Ishikawa (cell line): Measurements from ENCODE around the gene RBCK1.
A peak's percentile ranks its signal among the peaks of the same experiment; 100 is the strongest.

Experiments
- CEBPB ChIP-seq: IDR thresholded peaks from 2 replicates; pipeline ENCODE4 v1.6.1; 2012
- CREB1 ChIP-seq: IDR thresholded peaks from 2 replicates; pipeline ENCODE4 v1.6.1; 2012; ENCODE audit warnings: low read depth
- EGR1 ChIP-seq: IDR thresholded peaks from 2 replicates; pipeline ENCODE4 v1.6.1; 2012
- EP300 ChIP-seq: IDR thresholded peaks from 2 replicates; pipeline ENCODE4 v1.6.1; 2012; ENCODE audit warnings: borderline replicate concordance
- FOXM1 ChIP-seq: IDR thresholded peaks from 2 replicates; pipeline ENCODE4 v1.6.1; 2012; ENCODE audit warnings: low read depth, borderline replicate concordance
- NFIC ChIP-seq: IDR thresholded peaks from 2 replicates; pipeline ENCODE4 v1.6.1; 2012
- RAD21 ChIP-seq: IDR thresholded peaks from 2 replicates; pipeline ENCODE4 v1.6.1; 2012; ENCODE audit warnings: low read depth
- TCF12 ChIP-seq: IDR thresholded peaks from 2 replicates; pipeline ENCODE4 v1.6.1; 2012; ENCODE audit warnings: low read depth
- TEAD4 ChIP-seq: IDR thresholded peaks from 2 replicates; pipeline ENCODE4 v1.6.1; 2012
- YY1 ChIP-seq: IDR thresholded peaks from 2 replicates; pipeline ENCODE4 v1.6.1; 2012; ENCODE audit warnings: low read depth
- ZBTB7A ChIP-seq: IDR thresholded peaks from 2 replicates; pipeline ENCODE4 v1.6.1; 2012; ENCODE audit warnings: low read depth
- TF ChIP-seq, protein P1 (sequence below): IDR thresholded peaks from 2 replicates; pipeline ENCODE4 v1.6.1; 2012
- TF ChIP-seq, protein P2 (sequence below): IDR thresholded peaks from 2 replicates; pipeline ENCODE4 v1.6.1; 2012; ENCODE audit warnings: low read depth, mild to moderate bottlenecking
- TF ChIP-seq, protein P3 (sequence below): IDR thresholded peaks from 2 replicates; pipeline ENCODE4 v1.6.1; 2012

The RBCK1 gene

DNA sequence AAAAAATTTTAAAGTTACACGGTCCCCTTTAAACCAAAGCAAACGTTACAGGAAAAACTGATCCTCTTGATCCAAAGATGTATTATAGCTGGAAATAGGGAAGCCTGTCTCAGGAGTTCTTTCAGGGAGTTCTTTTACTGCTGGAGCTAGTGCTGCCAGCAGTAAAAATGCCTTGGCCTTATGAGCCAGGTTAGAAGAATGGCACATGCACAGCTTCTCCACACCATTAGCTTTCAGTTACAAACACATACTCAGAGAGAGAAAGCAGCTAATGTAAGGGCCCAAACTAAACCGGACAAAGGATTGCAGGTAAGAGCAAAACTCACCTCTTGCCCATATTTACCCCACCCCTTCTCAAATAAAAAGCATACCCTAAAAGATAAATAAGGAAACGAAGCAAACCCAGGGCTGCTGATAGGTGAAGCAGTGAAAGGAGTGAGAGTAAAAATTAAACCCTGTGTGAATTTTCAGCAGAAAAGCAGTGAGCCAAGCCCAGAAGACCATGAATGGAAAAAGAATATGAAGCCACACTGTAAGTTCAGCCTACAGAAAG is 35.2 kb downstream of the RBCK1 start:
- TF ChIP-seq FOXM1: no peak
- no peak for TF ChIP-seq EP300
- no peak for TF ChIP-seq ZBTB7A
- TF ChIP-seq, protein P1, sequence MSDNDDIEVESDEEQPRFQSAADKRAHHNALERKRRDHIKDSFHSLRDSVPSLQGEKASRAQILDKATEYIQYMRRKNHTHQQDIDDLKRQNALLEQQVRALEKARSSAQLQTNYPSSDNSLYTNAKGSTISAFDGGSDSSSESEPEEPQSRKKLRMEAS: no peak
- TF ChIP-seq CEBPB: no peak

DNA sequence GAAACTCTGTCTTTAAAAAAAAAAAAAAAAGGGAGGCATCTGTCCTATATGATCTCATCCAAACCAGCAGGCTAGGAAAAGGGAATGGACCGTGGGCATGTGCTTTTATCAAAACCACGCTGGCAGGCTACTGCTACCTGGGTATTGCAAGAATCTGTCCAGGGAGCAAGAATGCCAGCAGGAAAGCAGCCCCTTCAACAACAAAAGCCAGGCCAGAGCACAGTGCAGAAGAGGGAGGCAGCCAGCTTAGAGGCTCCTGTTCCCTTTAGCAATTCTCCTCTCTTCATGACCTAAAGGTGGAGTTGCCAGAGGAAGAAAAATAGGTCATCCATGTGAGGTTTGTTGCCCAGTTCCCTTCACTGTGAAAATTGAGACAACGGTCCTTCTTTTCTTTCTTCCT is 36.0 kb downstream of the RBCK1 start:
- TF ChIP-seq ZBTB7A (no peak), TEAD4 (no peak), FOXM1 (no peak), CREB1 (no peak), RAD21 (no peak), NFIC (no peak)
- TF ChIP-seq, protein P1: no peak

DNA sequence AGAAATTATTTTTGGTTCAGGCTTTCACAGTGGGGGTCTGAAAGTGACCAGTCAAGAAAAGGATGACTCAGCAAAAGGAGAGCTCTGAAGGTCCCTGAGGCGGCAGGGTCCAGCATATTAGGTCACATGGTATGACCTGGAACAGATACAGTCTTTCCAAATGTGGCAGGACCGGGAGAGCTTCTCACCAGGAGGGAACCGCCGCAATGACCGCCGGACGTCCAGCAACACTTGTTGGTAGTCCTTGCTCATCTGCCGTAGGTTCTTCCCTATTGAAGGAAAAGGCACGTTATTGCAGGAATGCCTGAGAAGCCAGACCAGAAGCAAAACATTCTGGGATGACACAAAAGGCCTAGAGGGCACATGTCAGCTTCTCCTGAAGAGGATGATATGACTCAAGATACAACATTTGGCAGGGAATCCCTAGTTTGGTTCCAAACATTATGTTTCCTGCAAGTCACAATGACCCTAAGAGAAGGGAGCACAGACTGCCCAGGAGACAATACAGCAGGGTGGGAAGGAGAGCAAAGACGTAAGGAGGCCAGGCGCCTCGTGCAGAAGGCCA is 36.8 kb downstream of the RBCK1 start:
- TF ChIP-seq, protein P2, sequence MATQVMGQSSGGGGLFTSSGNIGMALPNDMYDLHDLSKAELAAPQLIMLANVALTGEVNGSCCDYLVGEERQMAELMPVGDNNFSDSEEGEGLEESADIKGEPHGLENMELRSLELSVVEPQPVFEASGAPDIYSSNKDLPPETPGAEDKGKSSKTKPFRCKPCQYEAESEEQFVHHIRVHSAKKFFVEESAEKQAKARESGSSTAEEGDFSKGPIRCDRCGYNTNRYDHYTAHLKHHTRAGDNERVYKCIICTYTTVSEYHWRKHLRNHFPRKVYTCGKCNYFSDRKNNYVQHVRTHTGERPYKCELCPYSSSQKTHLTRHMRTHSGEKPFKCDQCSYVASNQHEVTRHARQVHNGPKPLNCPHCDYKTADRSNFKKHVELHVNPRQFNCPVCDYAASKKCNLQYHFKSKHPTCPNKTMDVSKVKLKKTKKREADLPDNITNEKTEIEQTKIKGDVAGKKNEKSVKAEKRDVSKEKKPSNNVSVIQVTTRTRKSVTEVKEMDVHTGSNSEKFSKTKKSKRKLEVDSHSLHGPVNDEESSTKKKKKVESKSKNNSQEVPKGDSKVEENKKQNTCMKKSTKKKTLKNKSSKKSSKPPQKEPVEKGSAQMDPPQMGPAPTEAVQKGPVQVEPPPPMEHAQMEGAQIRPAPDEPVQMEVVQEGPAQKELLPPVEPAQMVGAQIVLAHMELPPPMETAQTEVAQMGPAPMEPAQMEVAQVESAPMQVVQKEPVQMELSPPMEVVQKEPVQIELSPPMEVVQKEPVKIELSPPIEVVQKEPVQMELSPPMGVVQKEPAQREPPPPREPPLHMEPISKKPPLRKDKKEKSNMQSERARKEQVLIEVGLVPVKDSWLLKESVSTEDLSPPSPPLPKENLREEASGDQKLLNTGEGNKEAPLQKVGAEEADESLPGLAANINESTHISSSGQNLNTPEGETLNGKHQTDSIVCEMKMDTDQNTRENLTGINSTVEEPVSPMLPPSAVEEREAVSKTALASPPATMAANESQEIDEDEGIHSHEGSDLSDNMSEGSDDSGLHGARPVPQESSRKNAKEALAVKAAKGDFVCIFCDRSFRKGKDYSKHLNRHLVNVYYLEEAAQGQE: no peak
- TF ChIP-seq, protein P3, sequence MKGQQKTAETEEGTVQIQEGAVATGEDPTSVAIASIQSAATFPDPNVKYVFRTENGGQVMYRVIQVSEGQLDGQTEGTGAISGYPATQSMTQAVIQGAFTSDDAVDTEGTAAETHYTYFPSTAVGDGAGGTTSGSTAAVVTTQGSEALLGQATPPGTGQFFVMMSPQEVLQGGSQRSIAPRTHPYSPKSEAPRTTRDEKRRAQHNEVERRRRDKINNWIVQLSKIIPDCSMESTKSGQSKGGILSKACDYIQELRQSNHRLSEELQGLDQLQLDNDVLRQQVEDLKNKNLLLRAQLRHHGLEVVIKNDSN: peak; percentile 56

DNA sequence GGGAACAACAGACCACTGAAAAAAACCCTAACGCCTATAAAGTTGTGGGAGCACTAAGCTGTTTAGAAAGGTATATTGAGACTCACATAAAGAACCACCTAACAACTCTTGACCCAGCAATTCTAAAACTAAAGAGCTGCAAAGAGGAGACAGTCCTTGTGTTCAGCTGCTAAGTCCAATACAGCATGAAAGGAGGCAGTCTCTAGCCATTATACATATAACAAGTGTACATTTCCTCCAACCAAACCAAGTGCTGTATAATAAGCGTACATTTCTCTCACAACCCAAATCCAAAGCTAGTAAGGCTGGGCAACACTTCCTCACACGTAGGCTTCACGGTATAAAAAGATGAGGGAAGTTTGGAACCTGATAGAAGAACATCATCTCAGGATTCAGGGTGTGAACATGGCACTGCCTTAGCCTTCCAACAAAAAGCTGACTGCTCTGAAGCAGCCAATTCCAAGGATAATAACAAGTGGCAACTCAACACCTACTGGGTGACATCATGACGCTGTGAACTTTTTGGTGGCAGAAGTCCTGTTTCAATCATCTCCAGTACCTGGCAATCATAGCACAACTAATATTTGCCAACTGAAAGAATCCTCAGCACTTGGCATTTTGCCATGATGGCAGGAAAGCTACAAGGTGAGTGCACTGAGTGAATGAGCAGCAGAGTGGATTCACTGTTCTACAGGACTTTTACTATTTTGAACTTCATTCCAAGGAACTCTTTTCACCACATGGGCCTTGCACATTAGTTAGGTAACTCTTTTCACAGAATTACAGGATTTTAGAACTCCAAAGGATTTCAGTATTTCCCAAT is 37.6 kb downstream of the RBCK1 start:
- TF ChIP-seq NFIC: peak; percentile 61; the same call in 1 of the 2 replicates
- TF ChIP-seq TCF12: no peak
- TF ChIP-seq CEBPB: no peak
- TF ChIP-seq, protein P2: no peak
- TF ChIP-seq TEAD4: no peak
- no peak for TF ChIP-seq YY1
- no peak for TF ChIP-seq EP300
- no peak for TF ChIP-seq RAD21

DNA sequence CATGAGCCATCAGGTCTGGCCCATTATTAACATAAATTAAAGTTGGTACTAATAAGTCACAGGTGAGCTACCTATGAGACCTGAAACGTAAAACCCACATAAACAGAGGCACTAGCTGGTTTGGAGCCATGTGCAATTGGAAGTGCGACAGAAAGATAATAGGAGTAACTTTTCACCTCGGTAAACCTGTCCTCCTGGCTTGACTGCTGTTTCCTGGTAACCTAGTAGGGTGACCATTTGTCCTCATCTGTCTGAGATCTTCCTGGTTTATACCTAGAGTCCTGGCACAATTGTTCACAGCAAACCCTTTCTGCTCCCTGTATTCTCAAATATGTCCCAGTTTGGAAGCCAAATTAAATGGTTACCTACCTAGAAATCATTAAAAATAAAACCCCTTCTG is 46.9 kb downstream of the RBCK1 start:
- no peak for TF ChIP-seq RAD21
- TF ChIP-seq ZBTB7A: no peak

DNA sequence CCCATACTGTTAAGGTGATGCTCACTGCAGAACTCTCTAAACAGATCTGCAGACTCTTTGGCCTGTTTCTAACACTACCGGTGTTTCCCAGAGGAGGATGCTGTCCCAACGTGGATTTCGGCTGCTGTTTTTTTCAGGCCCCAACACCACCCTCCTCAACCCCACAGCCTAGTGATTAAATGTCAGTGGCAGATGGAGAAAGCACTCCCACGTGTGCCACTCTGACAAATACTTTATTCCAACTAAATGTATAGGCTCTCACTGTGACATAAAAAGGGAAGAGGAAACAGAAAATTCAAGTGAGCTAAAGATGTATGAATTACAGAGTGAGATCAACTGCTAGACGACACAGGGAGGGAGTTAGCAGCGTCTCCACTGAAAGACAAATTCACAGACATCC is 50.7 kb downstream of the RBCK1 start:
- no peak for TF ChIP-seq CEBPB

DNA sequence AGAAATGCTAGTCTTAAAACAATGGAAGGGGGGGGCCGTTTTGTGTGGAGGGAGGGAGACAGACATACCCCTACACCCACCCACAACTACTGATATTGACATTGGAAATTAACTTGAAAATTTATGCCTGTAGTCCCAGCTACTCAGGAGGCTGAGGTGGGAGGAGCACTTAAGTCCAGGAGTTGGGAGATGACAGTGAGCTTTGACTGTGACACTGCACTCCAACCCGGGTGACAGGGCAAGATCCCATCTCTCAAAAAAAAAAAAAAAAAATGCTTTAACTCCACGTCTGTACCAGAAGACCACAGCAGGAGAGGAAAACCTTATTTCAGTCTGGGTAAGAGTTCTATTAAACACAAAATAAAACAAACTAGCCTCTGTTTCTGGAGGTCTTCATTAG is 52.1 kb downstream of the RBCK1 start:
- TF ChIP-seq NFIC (no peak), EGR1 (no peak), ZBTB7A (no peak), TCF12 (no peak), YY1 (no peak), RAD21 (no peak), EP300 (no peak), FOXM1 (no peak), CREB1 (no peak), CEBPB (no peak)
- TF ChIP-seq, protein P1: no peak
- TF ChIP-seq, protein P3: no peak
